ENCODE measurements around the gene KCP. TPM values are rescaled to one million over a fixed set of nuclear protein-coding genes. Genes with fewer than 3 reads are reported as not detected.

Gene KCP
- total RNA-seq, 2 experiments from 2014 or later = 0.11 TPM; not detected in 1

- no peaks in the 10 kb centered on the region for H3K4me1 ChIP-seq (ENCODE audit: insufficient read depth, low read length)
- DNase-seq (no peak), ATAC-seq (ENCODE audit: poor library complexity) (no peak)
- H3K27me3 ChIP-seq (ENCODE audit: control insufficient read depth in 1 of 2, insufficient read depth in 2 of 2, low read length in 2 of 2) = peaks cover 0 to 6% of the 10 kb centered on the region in 2 experiments
- POLR2A ChIA-PET = no interaction called here
- H3K9me3 ChIP-seq (ENCODE audit: control insufficient read depth in 1 of 2, insufficient read depth in 1 of 2, low read length in 2 of 2) = peaks cover 0 to 4% of the 10 kb centered on the region in 2 experiments
- CTCF ChIA-PET = no interaction called here
- intact Hi-C loops (cut with DNase I, micrococcal nuclease) = no loop called here
- H3K4me1 Mint-ChIP-seq (ENCODE audit: low read depth) = no peaks in the 10 kb centered on the region
- H3K4me3 ChIP-seq (ENCODE audit: low read length) = no peak overlapping the region
- no peak overlapping the region for H3K4me3 Mint-ChIP-seq
- H3K27ac ChIP-seq (ENCODE audit: low read depth in 1 of 2, low read length in 2 of 2) = no peak overlapping the region
- peaks cover 11% of the 10 kb centered on the region for H3K27me3 Mint-ChIP-seq
- no peak for TF ChIP-seq CTCF (IDR thresholded peaks at IDR 0.05)
- H3K36me3 ChIP-seq (ENCODE audit: insufficient read depth, low read length) = no peaks in the 10 kb centered on the region
- H3K36me3 Mint-ChIP-seq (ENCODE audit: low read depth) = no peaks in the 10 kb centered on the region
- no peak overlapping the region for H3K27ac Mint-ChIP-seq
- H3K9me3 Mint-ChIP-seq = no peaks in the 10 kb centered on the region
Observed at GRCh38 chr7:128923411-128923800, 12.9 kb upstream of the KCP start.

- Mint-ChIP-seq H3K4me3 (no peak overlapping the region), H3K36me3 (ENCODE audit: low read depth) (no peaks in the 10 kb centered on the region), H3K27ac (no peak overlapping the region), H3K27me3 (peaks cover 17% of the 10 kb centered on the region), H3K9me3 (no peaks in the 10 kb centered on the region), H3K4me1 (ENCODE audit: low read depth) (no peaks in the 10 kb centered on the region)
- CTCF ChIA-PET = no interaction called here
- Histone ChIP-seq H3K36me3 (ENCODE audit: insufficient read depth, low read length) (no peaks in the 10 kb centered on the region), H3K4me1 (ENCODE audit: insufficient read depth, low read length) (no peaks in the 10 kb centered on the region), H3K4me3 (ENCODE audit: low read length) (no peak overlapping the region), H3K27me3 (ENCODE audit: control insufficient read depth in 1 of 2, insufficient read depth in 2 of 2, low read length in 2 of 2) (peaks cover 0 to 6% of the 10 kb centered on the region in 2 experiments), H3K27ac (ENCODE audit: low read depth in 1 of 2, low read length in 2 of 2) (no peak overlapping the region), H3K9me3 (ENCODE audit: control insufficient read depth in 1 of 2, insufficient read depth in 1 of 2, low read length in 2 of 2) (no peaks in the 10 kb centered on the region)
- no peak for ATAC-seq (ENCODE audit: poor library complexity)
- intact Hi-C loops (cut with DNase I, micrococcal nuclease) = no loop called here
- no peak for TF ChIP-seq CTCF (IDR thresholded peaks at IDR 0.05)
- POLR2A ChIA-PET = no interaction called here
- no peak for DNase-seq
Observed at GRCh38 chr7:128922496-128923410, 12.2 kb upstream of the KCP start.

- H3K4me3 Mint-ChIP-seq = no peak overlapping the region
- CTCF ChIA-PET = no interaction called here
- Histone ChIP-seq H3K4me3 (ENCODE audit: low read length) (no peak overlapping the region), H3K4me1 (ENCODE audit: insufficient read depth, low read length) (no peaks in the 10 kb centered on the region), H3K9me3 (ENCODE audit: control insufficient read depth in 1 of 2, insufficient read depth in 1 of 2, low read length in 2 of 2) (peaks cover 0 to 3% of the 10 kb centered on the region in 2 experiments), H3K27me3 (ENCODE audit: control insufficient read depth in 1 of 2, insufficient read depth in 2 of 2, low read length in 2 of 2) (peaks cover 3% of the 10 kb centered on the region in 2 experiments), H3K36me3 (ENCODE audit: insufficient read depth, low read length) (no peaks in the 10 kb centered on the region), H3K27ac (ENCODE audit: low read depth in 1 of 2, low read length in 2 of 2) (no peak overlapping the region)
- H3K9me3 Mint-ChIP-seq = no peaks in the 10 kb centered on the region
- POLR2A ChIA-PET = no interaction called here
- DNase-seq (no peak), ATAC-seq (ENCODE audit: poor library complexity) (no peak)
- no peaks in the 10 kb centered on the region for H3K4me1 Mint-ChIP-seq (ENCODE audit: low read depth)
- H3K27ac Mint-ChIP-seq = no peak overlapping the region
- intact Hi-C loops (cut with DNase I, micrococcal nuclease) = no loop called here
- no peaks in the 10 kb centered on the region for H3K36me3 Mint-ChIP-seq (ENCODE audit: low read depth)
- peaks cover 22% of the 10 kb centered on the region for H3K27me3 Mint-ChIP-seq
- TF ChIP-seq CTCF (IDR thresholded peaks at IDR 0.05) = no peak
Observed at GRCh38 chr7:128921866-128922440, 11.4 kb upstream of the KCP start.

All from CD4-positive, alpha-beta T cell (primary cell).